ENCODE data around the gene MAPKAP1. TPM values are rescaled to one million over a fixed set of nuclear protein-coding genes. Genes with fewer than 3 reads are reported as not detected.
"Not testable (repeated sequence)": the region's sequence is repeated elsewhere in the genome, so short reads cannot be mapped to it uniquely, and the experiment has no call there.

Gene MAPKAP1
- polyA plus RNA-seq, 1 donor, result 60.6 TPM

GRCh38 chr9:125730168-125730567 is 23.2 kb upstream of the MAPKAP1 start:
- no peak for DNase-seq

GRCh38 chr9:125726456-125727132 is 19.6 kb upstream of the MAPKAP1 start:
- no peak for DNase-seq

GRCh38 chr9:125707472-125707804 is 430 bp upstream of the MAPKAP1 start:
- no peak for DNase-seq

- no peak for DNase-seq
These were observed 1.1 kb downstream of the MAPKAP1 start for GRCh38 chr9:125705893-125706292.

GRCh38 chr9:125703662-125704061 is 3.3 kb downstream of the MAPKAP1 start:
- DNase-seq, result no peak

GRCh38 chr9:125701351-125701750 is 5.7 kb downstream of the MAPKAP1 start:
- DNase-seq, result no peak

- no peak for DNase-seq
These were observed 6.2 kb downstream of the MAPKAP1 start for GRCh38 chr9:125700791-125701190.

GRCh38 chr9:125699870-125700269 is 7.1 kb downstream of the MAPKAP1 start:
- DNase-seq, result no peak

- DNase-seq, result no peak
These were observed 10.8 kb downstream of the MAPKAP1 start for GRCh38 chr9:125696106-125696647.

- DNase-seq, result not testable (repeated sequence)
These were observed 11.5 kb downstream of the MAPKAP1 start for GRCh38 chr9:125695548-125695947.

GRCh38 chr9:125694478-125694877 is 12.5 kb downstream of the MAPKAP1 start:
- no peak for DNase-seq

GRCh38 chr9:125693492-125693891 is 13.5 kb downstream of the MAPKAP1 start:
- DNase-seq, result not testable (repeated sequence)

GRCh38 chr9:125691869-125692268 is 15.1 kb downstream of the MAPKAP1 start:
- peak; percentile 20 for DNase-seq

GRCh38 chr9:125690679-125691078 is 16.3 kb downstream of the MAPKAP1 start:
- no peak for DNase-seq

GRCh38 chr9:125687163-125687863 is 19.7 kb downstream of the MAPKAP1 start:
- no peak for DNase-seq

- DNase-seq, result no peak
These were observed 21.8 kb downstream of the MAPKAP1 start for GRCh38 chr9:125685167-125685566.

GRCh38 chr9:125683486-125683885 is 23.5 kb downstream of the MAPKAP1 start:
- no peak for DNase-seq

- no peak for DNase-seq
These were observed 24.7 kb downstream of the MAPKAP1 start for GRCh38 chr9:125682340-125682739.

- DNase-seq, result no peak
These were observed 25.4 kb downstream of the MAPKAP1 start for GRCh38 chr9:125681657-125682056.

GRCh38 chr9:125681086-125681622 is 25.9 kb downstream of the MAPKAP1 start:
- no peak for DNase-seq

- DNase-seq, result no peak
These were observed 26.6 kb downstream of the MAPKAP1 start for GRCh38 chr9:125680445-125680844.

GRCh38 chr9:125679597-125680189 is 27.3 kb downstream of the MAPKAP1 start:
- DNase-seq, result no peak

All from hindlimb muscle (tissue), 1 donor.